ENCODE results near the gene DGCR8. TPM values are rescaled to one million over a fixed set of nuclear protein-coding genes. Genes with fewer than 3 reads are reported as not detected.
A peak's percentile ranks its signal among the peaks of the same experiment; 100 is the strongest.

DGCR8 gene
- polyA plus RNA-seq, 4 donors: 17.0 to 31.0 (median 17.7) TPM

- 0 to 1% (median 1%) methylated on average over 49 to 72 of the region's 72 CpGs for WGBS, 3 donors
- FAIRE-seq (no peak), DNase-seq (peak in 1 of 2 donors; percentile 60)
These were observed 52.0 kb downstream of the DGCR8 start for GRCh38 chr22:20131859-20132685.

GRCh38 chr22:20132686-20133246, 52.7 kb downstream of the DGCR8 start:
- Histone ChIP-seq H3K27me3 (ENCODE audit: control insufficient read depth in 3 of 3, insufficient read depth in 3 of 3, low read length in 3 of 3) (no peaks in the 10 kb centered on the region), H3K4me1 (ENCODE audit: control insufficient read depth in 3 of 3, insufficient read depth in 2 of 3, low read depth in 1 of 3, low read length in 2 of 3) (peaks cover 0 to 38% (median 0%) of the 10 kb centered on the region in 3 donors), H3K9me3 (ENCODE audit: control insufficient read depth in 2 of 2, insufficient read depth in 1 of 2, low read depth in 1 of 2, low read length in 1 of 2) (no peaks in the 10 kb centered on the region), H3K36me3 (ENCODE audit: control insufficient read depth in 3 of 3, insufficient read depth in 2 of 3, low read depth in 1 of 3, low read length in 3 of 3) (peaks cover 0 to 29% (median 0%) of the 10 kb centered on the region in 3 donors), H3K27ac (ENCODE audit: low read depth in 1 of 3, low read length in 2 of 3) (no peak overlapping the region), H3K4me3 (ENCODE audit: low read depth in 1 of 3, low read length in 3 of 3) (peak overlapping the region in 2 of 3 donors; percentile 71 to 78)
- FAIRE-seq (no peak), DNase-seq (no peak)
- WGBS, 3 donors: 62 to 70% (median 64%) methylated on average over 16 of the region's 16 CpGs

More at GRCh38 chr22:20131859-20132685, 52.0 kb downstream of the DGCR8 start:
- peaks cover 0 to 35% (median 2%) of the 10 kb centered on the region in 3 donors for H3K36me3 ChIP-seq (ENCODE audit: control insufficient read depth in 3 of 3, insufficient read depth in 2 of 3, low read depth in 1 of 3, low read length in 3 of 3)
- peaks cover 0 to 35% (median 0%) of the 10 kb centered on the region in 3 donors for H3K4me1 ChIP-seq (ENCODE audit: control insufficient read depth in 3 of 3, insufficient read depth in 2 of 3, low read depth in 1 of 3, low read length in 2 of 3)
- no peaks in the 10 kb centered on the region for H3K9me3 ChIP-seq (ENCODE audit: control insufficient read depth in 2 of 2, insufficient read depth in 1 of 2, low read depth in 1 of 2, low read length in 1 of 2)
- H3K4me3 ChIP-seq (ENCODE audit: low read depth in 1 of 3, low read length in 3 of 3): peak overlapping the region; percentile 71 to 97 (median 78)
- peak overlapping the region in 1 of 3 donors; percentile 19 for H3K27ac ChIP-seq (ENCODE audit: low read depth in 1 of 3, low read length in 2 of 3)
- H3K27me3 ChIP-seq (ENCODE audit: control insufficient read depth in 3 of 3, insufficient read depth in 3 of 3, low read length in 3 of 3): no peaks in the 10 kb centered on the region

- Histone ChIP-seq H3K4me1 (ENCODE audit: control insufficient read depth in 3 of 3, insufficient read depth in 2 of 3, low read depth in 1 of 3, low read length in 2 of 3) (peaks cover 0 to 33% (median 0%) of the 10 kb centered on the region in 3 donors), H3K27ac (ENCODE audit: low read depth in 1 of 3, low read length in 2 of 3) (no peak overlapping the region), H3K4me3 (ENCODE audit: low read depth in 1 of 3, low read length in 3 of 3) (no peak overlapping the region), H3K27me3 (ENCODE audit: control insufficient read depth in 3 of 3, insufficient read depth in 3 of 3, low read length in 3 of 3) (no peaks in the 10 kb centered on the region), H3K36me3 (ENCODE audit: control insufficient read depth in 3 of 3, insufficient read depth in 2 of 3, low read depth in 1 of 3, low read length in 3 of 3) (peaks cover 0 to 28% (median 0%) of the 10 kb centered on the region in 3 donors), H3K9me3 (ENCODE audit: control insufficient read depth in 2 of 2, insufficient read depth in 1 of 2, low read depth in 1 of 2, low read length in 1 of 2) (no peaks in the 10 kb centered on the region)
- DNase-seq (no peak), FAIRE-seq (no peak)
- 63 to 82% (median 78%) methylated on average over 11 to 12 of the region's 12 CpGs for WGBS, 3 donors
These were observed 54.0 kb downstream of the DGCR8 start for GRCh38 chr22:20133930-20134549.

- no peak for FAIRE-seq
- no peaks in the 10 kb centered on the region for H3K27me3 ChIP-seq (ENCODE audit: control insufficient read depth in 3 of 3, insufficient read depth in 3 of 3, low read length in 3 of 3)
These were observed 55.2 kb downstream of the DGCR8 start for GRCh38 chr22:20135265-20135664.

GRCh38 chr22:20135806-20136602, 56.0 kb downstream of the DGCR8 start:
- Histone ChIP-seq H3K4me1 (ENCODE audit: control insufficient read depth in 3 of 3, insufficient read depth in 2 of 3, low read depth in 1 of 3, low read length in 2 of 3) (peaks cover 0 to 19% (median 0%) of the 10 kb centered on the region in 3 donors), H3K27ac (ENCODE audit: low read depth in 1 of 3, low read length in 2 of 3) (no peak overlapping the region), H3K27me3 (ENCODE audit: control insufficient read depth in 3 of 3, insufficient read depth in 3 of 3, low read length in 3 of 3) (no peaks in the 10 kb centered on the region), H3K9me3 (ENCODE audit: control insufficient read depth in 2 of 2, insufficient read depth in 1 of 2, low read depth in 1 of 2, low read length in 1 of 2) (no peaks in the 10 kb centered on the region), H3K36me3 (ENCODE audit: control insufficient read depth in 3 of 3, insufficient read depth in 2 of 3, low read depth in 1 of 3, low read length in 3 of 3) (peaks cover 0 to 47% (median 0%) of the 10 kb centered on the region in 3 donors), H3K4me3 (ENCODE audit: low read depth in 1 of 3, low read length in 3 of 3) (no peak overlapping the region)
- FAIRE-seq (no peak), DNase-seq (no peak)
- WGBS, 3 donors: 82 to 85% (median 83%) methylated on average over 24 to 25 of the region's 25 CpGs

More at GRCh38 chr22:20135265-20135664, 55.2 kb downstream of the DGCR8 start:
- Histone ChIP-seq H3K9me3 (ENCODE audit: control insufficient read depth in 2 of 2, insufficient read depth in 1 of 2, low read depth in 1 of 2, low read length in 1 of 2) (no peaks in the 10 kb centered on the region), H3K4me3 (ENCODE audit: low read depth in 1 of 3, low read length in 3 of 3) (no peak overlapping the region), H3K36me3 (ENCODE audit: control insufficient read depth in 3 of 3, insufficient read depth in 2 of 3, low read depth in 1 of 3, low read length in 3 of 3) (peaks cover 0 to 40% (median 0%) of the 10 kb centered on the region in 3 donors), H3K4me1 (ENCODE audit: control insufficient read depth in 3 of 3, insufficient read depth in 2 of 3, low read depth in 1 of 3, low read length in 2 of 3) (peaks cover 0 to 25% (median 0%) of the 10 kb centered on the region in 3 donors), H3K27ac (ENCODE audit: low read depth in 1 of 3, low read length in 2 of 3) (no peak overlapping the region)
- no peak for DNase-seq
- 57 to 70% (median 64%) methylated on average over 4 of the region's 4 CpGs for WGBS, 3 donors

GRCh38 chr22:20136603-20136873, 56.5 kb downstream of the DGCR8 start:
- FAIRE-seq (no peak), DNase-seq (no peak)
- Histone ChIP-seq H3K9me3 (ENCODE audit: control insufficient read depth in 2 of 2, insufficient read depth in 1 of 2, low read depth in 1 of 2, low read length in 1 of 2) (no peaks in the 10 kb centered on the region), H3K27me3 (ENCODE audit: control insufficient read depth in 3 of 3, insufficient read depth in 3 of 3, low read length in 3 of 3) (no peaks in the 10 kb centered on the region), H3K27ac (ENCODE audit: low read depth in 1 of 3, low read length in 2 of 3) (no peak overlapping the region), H3K4me1 (ENCODE audit: control insufficient read depth in 3 of 3, insufficient read depth in 2 of 3, low read depth in 1 of 3, low read length in 2 of 3) (peaks cover 0 to 19% (median 0%) of the 10 kb centered on the region in 3 donors), H3K4me3 (ENCODE audit: low read depth in 1 of 3, low read length in 3 of 3) (no peak overlapping the region), H3K36me3 (ENCODE audit: control insufficient read depth in 3 of 3, insufficient read depth in 2 of 3, low read depth in 1 of 3, low read length in 3 of 3) (peaks cover 0 to 53% (median 0%) of the 10 kb centered on the region in 3 donors)
- 95 to 97% (median 96%) methylated on average over 5 of the region's 5 CpGs for WGBS, 3 donors

- peaks cover 0 to 58% (median 0%) of the 10 kb centered on the region in 3 donors for H3K36me3 ChIP-seq (ENCODE audit: control insufficient read depth in 3 of 3, insufficient read depth in 2 of 3, low read depth in 1 of 3, low read length in 3 of 3)
- FAIRE-seq (no peak), DNase-seq (no peak)
- H3K27me3 ChIP-seq (ENCODE audit: control insufficient read depth in 3 of 3, insufficient read depth in 3 of 3, low read length in 3 of 3): no peaks in the 10 kb centered on the region
- H3K27ac ChIP-seq (ENCODE audit: low read depth in 1 of 3, low read length in 2 of 3): no peak overlapping the region
- WGBS, 3 donors: 82 to 87% (median 84%) methylated on average over 13 of the region's 13 CpGs
- peaks cover 0 to 19% (median 0%) of the 10 kb centered on the region in 3 donors for H3K4me1 ChIP-seq (ENCODE audit: control insufficient read depth in 3 of 3, insufficient read depth in 2 of 3, low read depth in 1 of 3, low read length in 2 of 3)
- H3K9me3 ChIP-seq (ENCODE audit: control insufficient read depth in 2 of 2, insufficient read depth in 1 of 2, low read depth in 1 of 2, low read length in 1 of 2): no peaks in the 10 kb centered on the region
- H3K4me3 ChIP-seq (ENCODE audit: low read depth in 1 of 3, low read length in 3 of 3): no peak overlapping the region
These were observed 57.1 kb downstream of the DGCR8 start for GRCh38 chr22:20137113-20137512.
